T follicular helper cell (primary cell): ENCODE results near the gene CGN.

ENCODE experiments used
- DNase-seq: peaks from one replicate; pipeline ENCODE4 v3.0.0-alpha.2; 2020; ENCODE audit warnings: low read depth

CGN gene

DNA sequence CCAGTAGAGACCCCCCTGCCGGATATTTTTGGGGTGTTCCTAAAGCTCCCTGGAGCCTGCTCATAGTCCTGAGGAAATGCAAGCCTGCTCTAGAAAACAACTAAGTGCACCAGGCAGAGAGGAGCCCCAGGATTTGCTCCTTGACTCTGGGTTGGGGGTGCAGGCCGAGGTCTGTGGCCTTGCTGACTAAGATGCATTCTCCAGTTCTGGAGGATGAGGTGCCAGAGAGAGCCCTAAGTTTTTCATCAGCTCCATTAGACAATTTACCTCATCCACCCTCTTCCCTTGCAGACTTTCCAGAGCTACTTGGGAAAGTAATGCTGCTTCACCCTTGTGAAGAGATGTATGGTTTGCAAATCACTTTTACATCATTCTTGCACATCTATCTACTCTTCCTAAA is 38.0 kb downstream of the CGN start:
- no peak for DNase-seq

DNA sequence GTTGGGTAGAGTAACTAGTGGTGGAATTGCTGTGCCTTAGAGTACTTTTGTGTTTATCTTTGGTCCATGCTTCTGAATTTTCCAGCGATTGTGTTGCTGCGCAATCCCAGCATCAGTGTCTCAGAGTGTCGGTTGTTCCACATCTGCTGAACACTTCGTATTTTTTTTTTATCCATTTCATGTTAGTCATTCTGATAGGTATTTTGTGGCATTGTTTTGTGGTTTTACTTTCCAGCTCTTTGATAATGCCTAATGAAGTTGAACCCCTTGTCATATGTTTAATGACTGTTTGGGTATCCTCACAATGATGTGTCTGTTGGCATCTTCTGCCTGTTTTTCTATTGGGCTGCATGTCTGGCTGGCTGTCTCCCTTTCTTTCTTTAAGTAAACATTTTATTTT is 42.5 kb downstream of the CGN start:
- no peak for DNase-seq

DNA sequence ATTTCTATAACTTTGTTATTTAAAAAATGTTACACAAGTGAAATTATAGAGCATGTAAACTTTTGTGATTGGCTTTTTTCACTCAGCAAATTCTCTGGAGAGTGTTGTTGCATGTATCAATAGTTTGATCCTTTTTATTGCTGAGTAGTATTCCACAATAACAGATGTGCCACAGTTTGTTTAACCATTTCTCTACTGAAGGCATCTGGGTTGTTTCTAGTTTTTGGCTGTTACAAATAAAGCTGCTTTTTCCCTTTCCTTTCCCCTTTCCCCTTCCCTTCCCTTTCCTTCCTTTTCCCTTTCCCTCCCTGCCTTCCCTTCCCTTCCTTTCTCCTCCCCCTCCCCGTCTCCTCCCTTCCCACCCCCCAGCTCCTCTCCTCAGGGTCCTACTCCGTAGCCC is 44.9 kb downstream of the CGN start:
- DNase-seq: no peak

DNA sequence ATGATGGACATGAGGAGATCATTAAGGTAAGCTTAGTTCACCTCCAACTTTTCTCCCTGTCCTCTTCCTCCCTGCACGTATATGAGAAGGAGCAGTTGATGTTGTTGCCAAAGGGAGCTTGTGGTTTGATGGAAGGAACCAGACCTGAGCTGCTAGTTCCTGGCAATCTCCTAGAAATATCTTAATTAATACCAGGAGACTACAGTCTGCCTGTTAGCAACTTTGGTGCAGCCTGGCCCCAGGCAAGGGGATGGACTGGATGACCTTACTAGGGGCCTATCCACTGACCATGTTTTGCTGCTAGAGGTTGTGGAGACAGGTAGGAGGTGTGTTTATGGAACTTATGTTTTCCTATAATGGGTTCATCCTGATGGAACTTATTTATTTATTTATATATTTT is 51.5 kb downstream of the CGN start:
- no peak for DNase-seq

DNA sequence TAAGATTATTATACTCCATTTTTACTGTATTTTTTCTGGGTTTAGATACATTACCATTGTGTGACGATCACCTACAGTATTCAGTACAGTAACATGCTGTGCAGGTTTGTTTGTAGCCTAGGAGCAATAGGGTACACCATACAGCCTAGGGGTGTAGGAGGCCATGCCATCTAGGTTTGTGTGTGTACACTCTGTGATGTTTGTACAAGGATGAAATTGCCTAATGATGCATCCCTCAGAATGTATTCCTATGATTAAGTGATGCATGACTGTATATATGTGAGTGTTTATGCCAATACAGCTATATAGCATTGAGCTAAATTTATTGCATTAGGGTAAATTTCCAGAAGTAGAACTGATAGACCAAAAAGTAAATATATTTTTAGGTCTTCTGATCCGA is 52.2 kb downstream of the CGN start:
- DNase-seq: no peak

DNA sequence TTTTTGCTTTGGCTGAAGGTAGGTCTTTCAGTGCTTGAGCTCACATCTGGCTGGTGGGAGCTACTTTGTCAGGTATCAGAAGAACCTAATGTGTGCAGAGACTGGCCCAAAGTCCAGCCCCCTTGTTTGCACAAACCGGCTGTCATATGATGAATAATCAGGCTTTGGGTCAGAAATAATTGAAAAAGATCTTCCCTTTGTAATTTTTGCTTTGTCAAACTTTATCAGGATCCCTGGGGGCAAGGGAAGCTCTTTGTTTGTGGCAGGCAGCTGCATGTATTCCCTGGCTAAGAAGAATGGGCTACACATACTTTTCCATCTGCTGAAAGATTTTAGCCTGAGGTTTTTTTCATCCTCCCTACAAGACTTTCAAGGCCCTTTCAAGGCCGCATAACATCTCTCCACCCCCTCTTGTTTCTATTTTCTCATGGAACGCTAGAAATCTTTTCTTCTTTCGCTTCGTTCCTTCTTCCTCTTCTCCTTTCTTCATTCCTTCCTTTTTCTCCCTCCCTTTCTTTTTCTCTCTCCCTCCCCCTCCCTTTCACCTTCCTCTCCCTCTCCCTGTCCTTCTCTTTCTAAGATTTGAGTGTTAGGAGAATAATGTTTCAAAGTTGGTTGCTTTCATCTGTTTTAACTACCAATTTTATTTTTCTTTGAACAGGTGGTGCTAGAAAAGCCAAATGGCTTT is 54.5 kb downstream of the CGN start:
- no peak for DNase-seq

DNA sequence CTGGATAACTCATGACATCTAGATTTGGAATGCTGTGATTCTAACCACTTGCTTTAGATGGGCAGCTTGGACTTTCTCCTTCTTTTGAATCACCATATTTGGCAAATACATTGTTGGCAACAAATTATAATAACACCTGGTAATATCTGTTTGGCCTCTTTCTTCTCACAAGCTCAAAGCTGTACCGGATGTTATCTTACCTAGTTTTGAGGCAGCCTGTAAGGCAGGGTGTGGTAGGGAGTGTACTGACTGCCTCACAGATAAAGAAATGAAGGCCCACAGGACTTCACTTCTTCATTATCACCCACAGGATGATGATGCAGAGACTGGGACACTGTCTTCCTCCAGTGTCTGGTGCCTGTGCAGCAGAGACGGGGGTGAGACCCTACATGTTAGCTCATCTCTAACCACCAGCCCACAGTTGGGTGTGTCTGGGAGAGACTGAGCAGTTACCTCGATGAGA is 57.5 kb downstream of the CGN start:
- DNase-seq: peak; percentile 4

DNA sequence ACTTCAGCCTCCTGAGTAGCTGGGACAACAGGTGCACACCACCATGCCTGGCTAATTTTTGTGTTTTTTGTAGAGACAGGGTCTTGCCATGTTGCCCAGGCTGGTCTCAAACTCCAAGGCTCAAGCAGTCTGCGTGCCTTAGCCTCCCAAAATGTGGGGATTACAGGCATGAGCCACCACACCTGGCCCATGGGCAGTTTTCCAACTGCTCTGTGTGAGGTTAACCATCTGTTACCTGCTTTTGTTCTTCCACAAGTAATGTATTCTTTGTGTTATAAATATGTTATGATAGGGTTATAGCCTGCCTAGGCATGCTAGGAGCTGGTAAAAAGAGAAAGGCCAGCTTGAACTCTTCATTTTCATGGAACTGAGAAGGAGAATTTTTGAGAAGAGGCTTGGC is 59.6 kb downstream of the CGN start:
- no peak for DNase-seq

DNA sequence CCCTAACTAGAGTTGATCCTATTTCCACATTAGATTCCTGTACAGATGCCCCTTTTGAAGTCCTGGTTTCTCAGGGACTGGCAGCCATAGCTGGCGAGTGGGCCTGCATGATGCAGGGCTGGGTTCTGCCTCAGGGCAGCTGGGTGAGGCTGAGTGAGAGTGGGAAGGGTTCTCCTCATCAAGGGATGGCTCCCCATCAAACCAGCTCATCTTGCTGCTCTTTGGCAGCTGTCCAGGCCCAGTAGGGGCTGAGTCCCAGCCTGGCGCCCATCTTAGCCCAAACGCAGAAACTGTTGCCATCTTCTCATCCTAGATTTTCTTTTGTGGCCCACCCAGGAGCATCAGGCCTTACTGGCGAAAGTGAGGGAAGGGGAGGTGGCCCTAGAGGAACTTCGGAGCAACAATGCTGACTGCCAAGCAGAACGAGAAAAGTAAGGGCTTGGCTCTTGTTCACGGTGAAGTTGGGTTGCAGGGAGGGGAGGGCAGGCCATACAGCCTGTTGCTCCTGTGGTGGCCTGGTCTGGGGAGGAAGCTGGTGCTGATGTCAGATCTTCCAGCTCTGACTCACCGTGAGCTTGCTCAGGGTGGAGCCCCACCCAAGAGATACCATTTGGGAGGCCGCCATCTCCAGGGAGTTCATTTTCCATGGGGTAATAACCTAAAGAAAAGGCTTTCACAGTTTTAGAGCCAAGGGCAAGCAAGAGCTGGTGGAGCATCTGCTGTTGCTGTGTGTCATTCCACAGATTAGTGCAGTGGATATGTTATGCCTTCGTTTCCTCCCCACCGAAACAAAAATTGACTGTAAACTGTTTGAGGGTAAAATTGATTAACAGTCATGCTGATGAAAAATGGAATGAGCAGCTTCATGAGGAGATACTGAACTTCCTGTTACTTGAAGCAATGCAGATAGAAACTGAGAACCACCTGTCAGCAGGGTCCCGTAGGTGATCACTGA is 63.7 kb downstream of the CGN start:
- no peak for DNase-seq

DNA sequence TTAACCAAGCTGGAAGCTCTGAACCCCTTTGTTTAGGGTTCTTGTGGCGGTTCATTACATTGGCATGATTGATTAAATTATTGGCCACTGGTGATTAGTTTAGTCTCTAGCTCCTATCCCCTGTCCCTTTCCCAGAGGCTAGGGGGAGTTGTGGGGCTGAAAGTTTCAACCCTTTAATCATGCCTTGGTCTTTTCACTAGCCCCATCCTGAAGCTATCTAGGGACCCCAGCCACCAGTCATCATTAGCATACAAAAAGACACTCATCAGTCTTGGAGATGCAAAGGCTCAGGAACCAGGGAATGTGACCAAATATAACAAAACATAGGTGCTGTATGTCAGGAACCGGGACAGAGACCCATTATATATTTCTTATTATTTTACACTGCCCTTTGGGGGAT is 66.0 kb downstream of the CGN start:
- DNase-seq: no peak

DNA sequence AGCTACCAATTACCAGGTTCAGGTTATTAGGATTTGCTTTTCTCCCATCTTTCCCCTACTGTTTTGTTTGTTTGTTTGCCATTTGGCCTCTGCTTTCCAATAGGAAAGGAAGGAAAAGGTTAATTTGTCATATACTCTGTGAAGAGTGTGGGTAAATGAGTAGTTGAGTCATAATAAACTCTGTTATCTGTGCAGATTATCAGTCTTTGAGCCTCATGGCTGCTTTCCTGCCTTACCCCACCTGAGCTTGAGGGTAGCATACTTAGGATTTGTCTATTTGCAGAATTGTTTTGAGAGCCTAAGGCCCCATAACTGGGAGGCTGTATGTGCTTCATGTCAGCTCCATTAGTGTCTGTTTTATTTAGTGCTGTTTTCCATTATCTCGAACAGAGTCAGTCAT is 67.8 kb downstream of the CGN start:
- DNase-seq: no peak

DNA sequence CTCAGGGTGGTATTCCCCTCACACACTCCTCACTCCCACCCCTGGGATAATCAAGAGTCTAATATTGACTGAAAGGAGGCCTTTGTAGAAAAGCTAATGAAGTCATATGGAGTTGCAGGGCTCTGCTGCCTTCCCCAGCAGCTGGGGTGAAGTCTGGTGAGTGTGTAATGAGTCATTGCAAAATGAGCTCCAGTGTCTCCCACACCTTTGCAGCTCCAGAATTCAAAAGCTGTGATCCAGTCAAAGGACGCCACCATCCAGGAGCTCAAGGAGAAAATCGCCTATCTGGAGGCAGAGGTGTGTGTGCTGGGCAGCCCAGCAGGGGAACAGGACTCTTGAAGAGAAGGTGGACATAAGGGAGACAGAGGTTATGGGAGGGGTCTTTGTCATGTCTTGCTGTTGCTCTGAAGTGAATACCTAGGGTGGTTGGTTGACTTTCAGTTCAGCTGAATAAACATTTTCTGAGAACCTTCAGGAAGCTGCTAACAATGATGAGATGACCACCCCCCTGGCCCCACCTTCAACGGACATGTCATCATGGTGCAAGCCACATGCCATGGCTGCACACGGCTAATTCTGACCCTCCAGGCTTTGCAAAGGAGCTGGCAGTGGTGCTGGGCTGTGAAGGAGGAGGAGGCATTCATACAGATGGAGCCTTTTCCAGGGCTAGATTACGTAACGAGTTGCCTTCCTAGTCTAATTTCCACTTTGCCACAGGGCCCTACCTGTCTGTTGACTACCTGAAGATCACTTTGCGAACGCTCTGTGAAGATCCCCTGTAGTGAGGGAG is 68.4 kb downstream of the CGN start:
- DNase-seq: no peak

DNA sequence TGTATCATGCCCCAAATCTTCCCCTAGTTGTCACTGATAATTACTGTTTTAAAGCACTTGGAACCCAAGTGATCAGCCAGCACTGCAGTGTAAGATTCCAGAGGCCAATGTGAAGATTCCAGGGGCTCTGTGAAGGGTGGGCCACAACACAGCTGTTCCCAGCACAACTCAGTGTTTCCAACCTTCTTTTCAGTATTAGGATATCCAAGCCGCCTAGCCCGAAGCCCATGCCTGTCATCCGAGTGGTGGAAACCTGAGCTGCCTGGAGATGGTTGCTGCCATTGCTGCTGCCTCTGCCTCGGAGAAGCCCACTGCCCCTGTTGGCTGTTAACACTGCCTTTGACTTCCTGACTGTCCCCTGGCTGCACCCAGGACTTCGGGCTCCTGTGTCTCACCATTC is 70.3 kb downstream of the CGN start:
- no peak for DNase-seq

DNA sequence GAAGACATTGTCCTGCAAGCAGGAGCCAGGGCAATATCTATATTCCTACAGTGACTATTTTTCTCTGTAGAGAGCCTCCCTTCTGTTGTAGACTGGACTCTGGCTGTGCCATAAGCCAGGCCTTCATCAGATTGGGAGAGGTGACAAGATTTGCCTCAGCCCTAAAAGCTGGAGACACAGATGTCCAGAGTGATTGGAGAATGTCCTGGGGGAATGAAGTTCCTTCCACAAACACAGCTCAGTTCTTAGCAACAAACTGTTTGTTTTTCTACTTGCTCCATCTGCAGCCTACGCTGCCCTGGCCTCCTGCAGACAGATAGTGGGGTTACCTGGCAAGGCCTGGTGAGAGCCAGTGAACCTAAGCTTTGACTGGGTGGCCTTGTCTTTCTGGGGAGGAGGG is 70.7 kb downstream of the CGN start:
- no peak for DNase-seq

DNA sequence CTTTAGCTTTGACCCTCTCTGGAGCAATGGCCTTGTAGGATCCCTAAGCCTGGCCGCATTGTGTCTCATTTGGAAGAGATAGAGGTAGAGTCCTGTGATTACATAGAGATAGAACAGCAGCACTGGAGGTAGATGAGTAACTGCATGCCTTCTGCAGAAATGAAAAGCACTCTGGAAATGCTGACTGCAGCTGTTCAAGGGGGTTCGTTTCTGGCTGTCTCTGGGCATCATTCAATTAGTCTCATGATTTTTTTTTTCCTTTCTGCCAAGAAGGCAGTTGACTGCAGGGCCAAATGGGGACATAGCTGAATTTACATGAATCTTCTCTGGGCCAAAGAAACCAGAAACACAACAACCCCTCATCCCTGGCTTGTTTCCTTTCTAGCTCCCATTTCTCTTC is 72.6 kb downstream of the CGN start:
- no peak for DNase-seq

DNA sequence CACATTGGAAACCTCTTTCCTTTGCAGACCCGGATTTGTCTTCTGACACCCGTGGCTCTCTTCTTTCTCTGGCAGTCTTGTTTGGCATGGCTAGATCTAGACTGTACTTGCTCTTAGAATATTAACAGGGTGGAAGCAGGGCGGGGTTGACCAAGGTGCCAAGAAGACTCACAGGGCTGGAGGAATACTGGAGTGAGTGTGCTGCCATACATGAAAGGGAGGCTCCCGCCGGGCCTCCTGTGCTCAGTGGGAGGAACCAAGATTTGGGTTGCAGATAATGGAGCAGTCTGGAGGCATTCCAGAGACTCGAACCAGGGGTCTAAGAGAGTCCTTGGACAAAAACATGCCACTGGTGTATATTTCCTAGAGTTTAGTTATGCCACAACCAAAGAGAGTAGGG is 73.1 kb downstream of the CGN start:
- no peak for DNase-seq

DNA sequence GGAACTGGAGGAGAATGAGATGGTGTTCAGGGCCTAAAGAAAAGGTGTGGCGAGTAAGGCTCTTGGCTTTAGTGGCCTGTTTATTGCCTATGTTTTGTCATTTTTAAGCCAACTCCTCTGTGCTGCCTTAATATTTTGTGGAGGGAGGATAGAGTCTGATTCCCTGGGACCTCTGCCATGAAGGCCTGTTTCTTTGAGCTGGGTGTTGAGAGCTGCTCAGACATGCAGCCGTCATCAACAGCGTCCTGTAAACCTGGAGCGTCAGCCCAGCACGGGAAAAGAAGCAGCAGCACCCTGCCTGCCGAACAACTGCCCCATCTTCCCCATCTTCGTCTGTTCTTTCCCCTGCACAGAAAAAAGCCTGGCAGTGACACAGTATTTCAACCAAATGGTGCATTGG is 73.6 kb downstream of the CGN start:
- no peak for DNase-seq

DNA sequence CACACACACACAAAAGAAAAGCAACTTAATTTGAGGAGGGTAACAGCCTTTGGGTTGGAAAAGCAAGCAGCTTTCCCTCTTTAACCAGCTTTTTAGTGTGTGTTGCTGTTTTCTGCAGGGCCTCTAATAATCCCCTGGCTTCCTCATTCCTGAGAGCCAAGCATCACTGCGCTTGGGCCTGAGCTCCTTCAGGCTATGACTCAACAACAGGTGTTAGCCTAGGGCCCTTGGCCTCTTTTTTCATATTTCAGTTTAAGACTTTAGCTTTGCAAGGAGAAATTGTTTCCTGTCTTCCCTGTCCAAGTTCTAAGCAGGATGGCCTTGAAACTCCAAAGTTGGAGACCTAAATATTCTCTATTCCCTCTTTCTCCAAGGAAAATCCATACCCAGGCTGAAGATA is 74.4 kb downstream of the CGN start:
- DNase-seq: no peak
